HEK293 (cell line): ENCODE measurements around the gene ALKBH7.

Experiments used
- CTCF ChIA-PET: fragments of 350-600 bp; formaldehyde crosslinking; extraction: SDS; loops from one replicate; lab custom pipeline; 2021; ENCODE audit warnings: antibody characterized with exemption; lab: Yijun Ruan, JAX
- POLR2A ChIA-PET: fragments of 300-600 bp; formaldehyde crosslinking; extraction: SDS; loops from one replicate; lab custom pipeline; 2020; ENCODE audit warnings: antibody characterized with exemption, inconsistent platforms; lab: Yijun Ruan, JAX
- H3K27ac ChIP-seq: fragments of 200-500 bp; sonication (Bioruptor generic); 2 replicates; pipeline ENCODE4 v1.5.1; 2014; ENCODE audit warnings: low read depth, low read length, control low read depth, inconsistent platforms; ENCODE audit errors: extremely low read depth
- H3K36me3 ChIP-seq, 2 experiments: fragments of 200-500 bp in 1 of 2; sonication (Bioruptor generic) in 1 of 2; 1 replicate in 1 of 2; 2 replicates in 1 of 2; pipeline ENCODE4 v1.5.1; 2014 to 2017; ENCODE audit warnings: inconsistent platforms in 2 of 2, low read length in 2 of 2; ENCODE audit not compliant: control insufficient read depth in 2 of 2, insufficient read depth in 1 of 2
- H3K4me1 ChIP-seq: fragments of 200-500 bp; sonication (Bioruptor generic); 2 replicates; pipeline ENCODE4 v1.5.1; 2014; ENCODE audit warnings: mild to moderate bottlenecking, low read length, inconsistent platforms; ENCODE audit not compliant: control insufficient read depth, insufficient read depth
- H3K4me3 ChIP-seq: 2 replicates; pipeline ENCODE4 v1.5.1; 2011; ENCODE audit warnings: low read depth, mild to moderate bottlenecking, control low read depth, low read length, moderate library complexity
- H3K9me3 ChIP-seq: fragments of 200-500 bp; sonication (Bioruptor generic); 2 replicates; pipeline ENCODE4 v1.5.1; 2014; ENCODE audit warnings: low read depth, low read length, inconsistent platforms; ENCODE audit not compliant: control insufficient read depth, insufficient read depth
- GLIS1 ChIP-seq: fragments of 450-650 bp; formaldehyde crosslinking; IDR thresholded peaks from 2 replicates; pipeline ENCODE4 v1.5.1; 2016; ENCODE audit warnings: missing biosample characterization, missing genetic modification characterization
- GLIS2 ChIP-seq: fragments of 450-650 bp; formaldehyde crosslinking; IDR thresholded peaks from 2 replicates; pipeline ENCODE4 v1.5.1; 2016; ENCODE audit warnings: missing biosample characterization, missing genetic modification characterization
- INSM2 ChIP-seq: fragments of 450-650 bp; formaldehyde crosslinking; IDR thresholded peaks from 2 replicates; pipeline ENCODE4 v1.5.1; 2016; ENCODE audit warnings: missing biosample characterization, missing genetic modification characterization
- PATZ1 ChIP-seq: fragments of 450-650 bp; formaldehyde crosslinking; IDR thresholded peaks from 2 replicates; pipeline ENCODE4 v1.5.1; 2016; ENCODE audit warnings: missing biosample characterization, missing genetic modification characterization
- PRDM10 ChIP-seq: fragments of 450-650 bp; formaldehyde crosslinking; IDR thresholded peaks from 2 replicates; pipeline ENCODE4 v1.5.1; 2016; ENCODE audit warnings: missing biosample characterization, missing genetic modification characterization
- SCRT2 ChIP-seq: fragments of 450-650 bp; formaldehyde crosslinking; IDR thresholded peaks from 2 replicates; pipeline ENCODE4 v1.5.1; 2016; ENCODE audit warnings: missing biosample characterization, missing genetic modification characterization
- SP2 ChIP-seq: fragments of 450-650 bp; formaldehyde crosslinking; IDR thresholded peaks from 2 replicates; pipeline ENCODE4 v1.5.1; 2016; ENCODE audit warnings: missing biosample characterization, missing genetic modification characterization
- SP3 ChIP-seq: fragments of 450-650 bp; formaldehyde crosslinking; IDR thresholded peaks from 2 replicates; pipeline ENCODE4 v1.5.1; 2016; ENCODE audit warnings: missing biosample characterization, missing genetic modification characterization
- ZBTB17 ChIP-seq: fragments of 450-650 bp; formaldehyde crosslinking; IDR thresholded peaks from 2 replicates; pipeline ENCODE4 v1.5.1; 2016; ENCODE audit warnings: missing biosample characterization, missing genetic modification characterization
- ZBTB6 ChIP-seq: fragments of 450-650 bp; formaldehyde crosslinking; IDR thresholded peaks from 2 replicates; pipeline ENCODE4 v1.5.1; 2017; ENCODE audit warnings: missing biosample characterization, missing genetic modification characterization
- ZNF112 ChIP-seq: fragments of 450-650 bp; formaldehyde crosslinking; IDR thresholded peaks from 2 replicates; pipeline ENCODE4 v1.5.0; 2017; ENCODE audit warnings: missing biosample characterization, missing genetic modification characterization
- ZNF398 ChIP-seq: fragments of 450-650 bp; formaldehyde crosslinking; IDR thresholded peaks from 2 replicates; pipeline ENCODE4 v1.5.1; 2017; ENCODE audit warnings: missing biosample characterization, missing genetic modification characterization
- ZNF433 ChIP-seq: fragments of 450-650 bp; formaldehyde crosslinking; IDR thresholded peaks from 2 replicates; pipeline ENCODE4 v1.5.1; 2016; ENCODE audit warnings: missing biosample characterization, missing genetic modification characterization, low read depth
- ZNF658 ChIP-seq: fragments of 450-650 bp; formaldehyde crosslinking; IDR thresholded peaks from 2 replicates; pipeline ENCODE4; 2016; ENCODE audit warnings: missing biosample characterization, missing genetic modification characterization
- ZNF776 ChIP-seq: fragments of 450-650 bp; formaldehyde crosslinking; IDR thresholded peaks from 2 replicates; pipeline ENCODE4 v1.5.0; 2017; ENCODE audit warnings: missing biosample characterization, missing genetic modification characterization, borderline replicate concordance
- ZNF791 ChIP-seq: fragments of 450-650 bp; formaldehyde crosslinking; IDR thresholded peaks from 2 replicates; pipeline ENCODE4 v1.5.1; 2016; ENCODE audit warnings: missing biosample characterization, missing genetic modification characterization
- ZSCAN4 ChIP-seq: fragments of 450-650 bp; formaldehyde crosslinking; IDR thresholded peaks from 2 replicates; pipeline ENCODE4 v1.5.1; 2017; ENCODE audit warnings: missing biosample characterization, missing genetic modification characterization

ALKBH7 gene

GRCh38 chr19:6362351-6362801 lies 10.2 kb upstream of the ALKBH7 start:
- Histone ChIP-seq H3K9me3 (no peaks in the 10 kb centered on the region), H3K36me3 (peaks cover 38 to 40% of the 10 kb centered on the region in 2 experiments; a peak in 2 of 3 replicates), H3K4me3 (peak overlapping the region; percentile 82), H3K27ac (peak overlapping the region; percentile 67; the same call in 1 of the 2 replicates), H3K4me1 (no peaks in the 10 kb centered on the region)
- ChIA-PET POLR2A (interaction anchor here (4.8 kb wide), 1 partner anchor 10 kb away, joined by 60 read pairs; the partner anchor contains the start of gene ALKBH7), CTCF (no interaction called here)
- TF ChIP-seq ZSCAN4 (tag by site-specific recombination) (no peak), ZNF433 (tag by site-specific recombination) (no peak), SCRT2 (peak; percentile 71), ZNF791 (tag by site-specific recombination) (0 out of 2 replicates have a peak, but pooled peaks have one; percentile 2), ZBTB17 (peak; percentile 75)

GRCh38 chr19:6364353-6364752 lies 8.2 kb upstream of the ALKBH7 start:
- ChIA-PET POLR2A (interaction anchor here (4.8 kb wide), 1 partner anchor 8 kb away, joined by 60 read pairs; the partner anchor contains the start of gene ALKBH7), CTCF (interaction anchor here (0.6 kb wide), 1 partner anchor 8 kb away, joined by 3 read pairs; the partner anchor contains the start of gene ALKBH7)
- H3K4me3 ChIP-seq: no peak overlapping the region
- TF ChIP-seq ZNF776: no peak
- no peaks in the 10 kb centered on the region for H3K4me1 ChIP-seq
- H3K27ac ChIP-seq: no peak overlapping the region
- no peaks in the 10 kb centered on the region for H3K9me3 ChIP-seq
- H3K36me3 ChIP-seq: peaks cover 49 to 58% of the 10 kb centered on the region in 2 experiments; a peak in 2 of 3 replicates

- Histone ChIP-seq H3K36me3 (peaks cover 8 to 11% of the 10 kb centered on the region in 2 experiments; a peak in 2 of 3 replicates), H3K4me1 (peaks cover 3% of the 10 kb centered on the region; the same call in 1 of the 2 replicates), H3K27ac (peak overlapping the region; percentile 88), H3K4me3 (peak overlapping the region; percentile 88), H3K9me3 (no peaks in the 10 kb centered on the region)
- ChIA-PET CTCF (interaction anchor here (0.5 to 1.1 kb wide), 7 partner anchors 9 to 122 kb away, joined by 3 to 4 read pairs (median 3); no protein-coding TSS in a partner anchor), POLR2A (interaction anchor here (0.7 to 3.0 kb wide), 14 partner anchors 11 to 684 kb away, joined by 3 to 60 read pairs (median 5); partner anchors contain the start of genes CATSPERD, CLPP, GPR108 and GTF2F1)
- TF ChIP-seq ZBTB6 (tag by site-specific recombination) (no peak), ZNF398 (0 out of 2 replicates have a peak, but pooled peaks have one; percentile 28), PATZ1 (tag by site-specific recombination) (peak; percentile 6; the same call in 1 of the 2 replicates), INSM2 (0 out of 2 replicates have a peak, but pooled peaks have one; percentile 23), GLIS2 (tag by site-specific recombination) (peak; percentile 72; the same call in 1 of the 2 replicates), SP3 (tag by site-specific recombination) (peak; percentile 87), GLIS1 (tag by site-specific recombination) (0 out of 2 replicates have a peak, but pooled peaks have one; percentile 20), PRDM10 (tag by site-specific recombination) (peak; percentile 61), ZNF658 (tag by site-specific recombination) (no peak), SP2 (peak; percentile 74), ZNF112 (no peak)
Observed at GRCh38 chr19:6373096-6373812, 660 bp downstream of the ALKBH7 start.
